Gastroesophageal sphincter (tissue), 4 donors: Measurements from ENCODE around the gene VSTM2L. TPM values are rescaled to one million over a fixed set of nuclear protein-coding genes. Genes with fewer than 3 reads are reported as not detected.

ENCODE experiments used
- ATAC-seq: fragments of 150-250 bp; one replicate; pipeline ENCODE4 v1.9.1; 2016; ENCODE audit warnings: mild to moderate bottlenecking, moderate library complexity
- H3K27ac ChIP-seq, 4 donors: fragments of 200-600 bp; sonication (generic) in 3 of 4; 1 replicate in 3 of 4; 2 replicates in 1 of 4; pipeline ENCODE4 v1.5.1; 2016 to 2019
- H3K27me3 ChIP-seq: fragments of 200-600 bp; sonication (generic); one replicate; pipeline ENCODE4 v1.5.1; 2019
- H3K36me3 ChIP-seq, 2 donors: fragments of 200-600 bp; sonication (generic); one replicate each; pipeline ENCODE4 v1.5.1; 2019; ENCODE audit warnings: control low read depth in 1 of 2
- H3K4me1 ChIP-seq, 3 donors: fragments of 200-600 bp; sonication (generic); 1 replicate in 2 of 3; 2 replicates in 1 of 3; pipeline ENCODE4 v1.5.1; 2016 to 2019; ENCODE audit warnings: control low read depth in 2 of 3
- H3K4me3 ChIP-seq, 2 donors: fragments of 200-600 bp; sonication (generic); one replicate each; pipeline ENCODE4 v1.5.1; 2019; ENCODE audit warnings: mild to moderate bottlenecking in 1 of 2, moderate library complexity in 1 of 2
- H3K9me3 ChIP-seq, 3 donors: fragments of 200-600 bp; sonication (generic); one replicate each; pipeline ENCODE4 v1.5.1; 2017 to 2019; ENCODE audit warnings: control low read depth in 2 of 3
- EP300 ChIP-seq: sonication (generic); formaldehyde crosslinking; IDR thresholded peaks from one replicate; pipeline ENCODE4 v1.6.1; 2017; ENCODE audit warnings: antibody characterized with exemption, mild to moderate bottlenecking
- POLR2A ChIP-seq, 2 donors: fragments of 450-650 bp; IDR thresholded peaks; one replicate each; pipeline ENCODE4 v1.6.1; 2017; ENCODE audit warnings: antibody characterized with exemption in 2 of 2, mild to moderate bottlenecking in 2 of 2, moderate library complexity in 1 of 2
- POLR2AphosphoS5 ChIP-seq: sonication (generic); formaldehyde crosslinking; IDR thresholded peaks from one replicate; pipeline ENCODE4 v1.6.1; 2017; ENCODE audit warnings: antibody characterized with exemption
- WGBS, 2 donors: methylation state at CpG; one replicate each; pipeline ENCODE4 v1.1.5; 2018; ENCODE audit warnings: low coverage in 1 of 2; 5-methylcytosine and 5-hydroxymethylcytosine counted together
- total RNA-seq, 4 donors: library from RNA; depleted of rRNA; stranded (reverse); fragments of >200 nt; gene quantifications; one replicate each; pipeline ENCODE4 v1.1.0, GENCODE V29; 2016
- TF ChIP-seq, protein P1 (sequence below), 4 experiments: fragments of 200-600 bp in 2 of 4; fragments of 450-650 bp in 2 of 4; sonication (generic) in 1 of 4; IDR thresholded peaks; one replicate each; pipeline ENCODE4 v1.5.1; 2017 to 2019; ENCODE audit warnings: antibody characterized with exemption in 4 of 4, mild to moderate bottlenecking in 2 of 4, moderate library complexity in 2 of 4

Gene VSTM2L
- total RNA-seq, 4 donors from 2014 or later = 0.94 to 8.5 (median 7.0) TPM

DNA sequence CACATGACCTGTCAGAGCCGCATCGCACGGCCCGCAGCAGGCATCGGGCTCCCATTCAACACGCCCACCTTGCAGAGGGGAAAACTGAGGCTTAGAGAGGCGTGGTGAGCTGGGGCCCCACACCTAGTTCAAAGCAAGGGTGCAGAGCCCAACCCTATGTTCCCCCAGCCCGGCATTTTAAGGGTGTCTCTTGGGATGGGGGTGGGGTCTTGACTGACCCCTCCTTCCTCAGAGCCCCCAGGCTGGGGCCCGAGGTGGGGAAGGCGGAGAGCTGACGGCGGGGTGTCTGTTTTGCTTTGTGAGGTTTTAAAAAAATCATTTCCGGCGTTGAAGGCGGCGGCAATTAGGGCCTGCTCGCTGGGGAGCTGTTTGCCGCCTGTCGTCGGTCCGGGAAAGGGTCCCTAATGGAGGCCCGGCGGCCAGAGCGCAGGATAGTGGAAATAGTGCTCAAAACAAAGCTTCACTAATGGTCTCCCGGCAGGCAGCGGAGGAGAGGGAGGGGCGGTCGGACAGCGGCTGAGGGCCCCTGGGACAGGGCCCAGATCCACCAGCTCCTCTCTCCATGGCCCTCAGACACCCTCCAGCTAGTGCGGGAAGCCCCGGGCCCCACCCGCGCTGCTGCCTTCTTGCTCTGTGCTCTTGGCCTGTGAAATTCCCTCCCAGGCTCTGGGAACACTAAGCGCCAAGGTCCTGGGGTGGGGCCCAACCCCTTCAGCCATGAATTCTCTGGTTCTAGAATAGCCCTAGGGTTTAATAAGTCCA is 11.9 kb downstream of the VSTM2L start:
- no peak for TF ChIP-seq POLR2A (IDR thresholded peaks at IDR 0.05)
- TF ChIP-seq POLR2AphosphoS5 = no peak
- TF ChIP-seq, protein P1, sequence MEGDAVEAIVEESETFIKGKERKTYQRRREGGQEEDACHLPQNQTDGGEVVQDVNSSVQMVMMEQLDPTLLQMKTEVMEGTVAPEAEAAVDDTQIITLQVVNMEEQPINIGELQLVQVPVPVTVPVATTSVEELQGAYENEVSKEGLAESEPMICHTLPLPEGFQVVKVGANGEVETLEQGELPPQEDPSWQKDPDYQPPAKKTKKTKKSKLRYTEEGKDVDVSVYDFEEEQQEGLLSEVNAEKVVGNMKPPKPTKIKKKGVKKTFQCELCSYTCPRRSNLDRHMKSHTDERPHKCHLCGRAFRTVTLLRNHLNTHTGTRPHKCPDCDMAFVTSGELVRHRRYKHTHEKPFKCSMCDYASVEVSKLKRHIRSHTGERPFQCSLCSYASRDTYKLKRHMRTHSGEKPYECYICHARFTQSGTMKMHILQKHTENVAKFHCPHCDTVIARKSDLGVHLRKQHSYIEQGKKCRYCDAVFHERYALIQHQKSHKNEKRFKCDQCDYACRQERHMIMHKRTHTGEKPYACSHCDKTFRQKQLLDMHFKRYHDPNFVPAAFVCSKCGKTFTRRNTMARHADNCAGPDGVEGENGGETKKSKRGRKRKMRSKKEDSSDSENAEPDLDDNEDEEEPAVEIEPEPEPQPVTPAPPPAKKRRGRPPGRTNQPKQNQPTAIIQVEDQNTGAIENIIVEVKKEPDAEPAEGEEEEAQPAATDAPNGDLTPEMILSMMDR (IDR thresholded peaks at IDR 0.05) = no peak
- no peak for TF ChIP-seq EP300

GRCh38 chr20:37915434-37915787 is 12.5 kb downstream of the VSTM2L start:
- Histone ChIP-seq H3K27ac (peak overlapping the region in 3 of 4 donors; percentile 69 to 70 (median 70)), H3K4me1 (peaks cover 0 to 44% (median 14%) of the 10 kb centered on the region in 3 donors), H3K36me3 (no peaks in the 10 kb centered on the region), H3K9me3 (no peaks in the 10 kb centered on the region), H3K4me3 (peak overlapping the region in 1 of 2 donors; percentile 41), H3K27me3 (peaks cover 53% of the 10 kb centered on the region)
- TF ChIP-seq POLR2A (IDR thresholded peaks at IDR 0.05) = no peak
- TF ChIP-seq, protein P1 (IDR thresholded peaks at IDR 0.05) = no peak
- no peak for TF ChIP-seq POLR2AphosphoS5
- no peak for TF ChIP-seq EP300
- no CpG with 5 or more reads among the region's 10 CpGs for WGBS, 2 donors
- ATAC-seq = peak; percentile 10

More for the DNA sequence above, 11.9 kb downstream of the VSTM2L start:
- Histone ChIP-seq H3K4me1 (peaks cover 0 to 44% (median 14%) of the 10 kb centered on the region in 3 donors), H3K36me3 (no peaks in the 10 kb centered on the region), H3K27me3 (peaks cover 53% of the 10 kb centered on the region), H3K4me3 (peak overlapping the region; percentile 6 to 41), H3K27ac (peak overlapping the region in 3 of 4 donors; percentile 69 to 70 (median 70)), H3K9me3 (no peaks in the 10 kb centered on the region)
- 0 to 1% methylated on average over 9 to 10 of the region's 34 CpGs for WGBS, 2 donors
- ATAC-seq = peak; percentile 13

GRCh38 chr20:37915800-37916570 is 13.1 kb downstream of the VSTM2L start:
- Histone ChIP-seq H3K9me3 (no peaks in the 10 kb centered on the region), H3K36me3 (no peaks in the 10 kb centered on the region), H3K27ac (peak overlapping the region in 2 of 4 donors; percentile 69 to 70), H3K27me3 (peaks cover 52% of the 10 kb centered on the region), H3K4me1 (peaks cover 0 to 44% (median 14%) of the 10 kb centered on the region in 3 donors), H3K4me3 (no peak overlapping the region)
- no peak for TF ChIP-seq POLR2A (IDR thresholded peaks at IDR 0.05)
- TF ChIP-seq POLR2AphosphoS5 = no peak
- TF ChIP-seq, protein P1 (IDR thresholded peaks at IDR 0.05) = no peak
- TF ChIP-seq EP300 = no peak
- no peak for ATAC-seq
- WGBS, 2 donors = 11 to 28% methylated on average over 10 to 14 of the region's 21 CpGs

DNA sequence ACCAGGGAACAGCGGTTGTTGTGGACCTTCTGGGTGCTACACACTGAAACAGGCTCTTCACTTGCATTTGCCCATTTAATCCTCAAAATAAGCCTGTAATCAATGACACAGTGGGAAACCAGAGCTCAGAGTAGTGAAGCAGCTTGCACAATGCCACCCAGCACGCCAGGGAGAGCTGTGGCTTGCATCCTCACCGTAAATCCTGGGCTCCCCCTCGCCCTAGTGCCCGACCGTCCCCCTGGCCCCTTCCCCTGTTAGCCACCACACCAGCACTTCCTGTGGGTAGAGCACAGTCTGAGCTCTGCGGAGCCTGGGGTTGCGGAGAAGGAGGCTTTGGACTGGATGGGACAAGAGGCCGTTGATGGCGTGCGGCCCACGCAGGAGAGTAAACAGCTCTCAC is 14.5 kb downstream of the VSTM2L start:
- H3K27me3 ChIP-seq = peaks cover 39% of the 10 kb centered on the region
- H3K4me3 ChIP-seq = no peak overlapping the region
- no peak for ATAC-seq
- H3K4me1 ChIP-seq = peaks cover 0 to 31% (median 14%) of the 10 kb centered on the region in 3 donors
- TF ChIP-seq, protein P1 (IDR thresholded peaks at IDR 0.05) = no peak
- TF ChIP-seq EP300 (no peak), POLR2AphosphoS5 (no peak), POLR2A (IDR thresholded peaks at IDR 0.05) (no peak)
- no peaks in the 10 kb centered on the region for H3K9me3 ChIP-seq
- no peaks in the 10 kb centered on the region for H3K36me3 ChIP-seq
- WGBS, 2 donors = 69 to 95% methylated on average over 4 to 9 of the region's 12 CpGs
- no peak overlapping the region for H3K27ac ChIP-seq
